WTC11 (cell line): ENCODE measurements around the gene UMAD1. TPM values are rescaled to one million over a fixed set of nuclear protein-coding genes. Genes with fewer than 3 reads are reported as not detected.

ENCODE experiments used
- ATAC-seq: fragments of 200-7000 bp; cut with Tn5 transposase; 2 replicates; pipeline ENCODE4 v1.10.0; 2021; ENCODE audit warnings: mild to moderate bottlenecking, moderate library complexity
- CTCF ChIA-PET: fragments of 300-600 bp; sonication (Branson Sonifier 250); formaldehyde crosslinking; loops from one replicate; lab custom pipeline; 2021; ENCODE audit warnings: antibody characterized with exemption; lab: Charles Lee
- POLR2A ChIA-PET: fragments of 350-600 bp; sonication (Branson Sonifier 250); formaldehyde crosslinking; loops from one replicate; lab custom pipeline; 2021; ENCODE audit warnings: antibody characterized with exemption; lab: Charles Lee
- DNase-seq: peaks from one replicate; pipeline ENCODE4 v3.0.0; 2021; ENCODE audit warnings: low spot score
- H3K27ac Mint-ChIP-seq: 2 replicates; pipeline ENCODE4 v1.8.0; 2021; ENCODE audit warnings: mixed read lengths
- H3K27me3 Mint-ChIP-seq: 2 replicates; pipeline ENCODE4 v1.8.0; 2021; ENCODE audit warnings: low read depth, mild to moderate bottlenecking, moderate library complexity, mixed read lengths
- H3K36me3 Mint-ChIP-seq: 2 replicates; pipeline ENCODE4 v1.8.0; 2021; ENCODE audit warnings: mixed read lengths
- H3K4me1 Mint-ChIP-seq: 2 replicates; pipeline ENCODE4 v1.8.0; 2022; ENCODE audit warnings: mixed read lengths
- H3K4me3 Mint-ChIP-seq: 2 replicates; pipeline ENCODE4 v1.8.0; 2021; ENCODE audit warnings: mild to moderate bottlenecking, moderate library complexity, mixed read lengths
- H3K9me3 Mint-ChIP-seq: 2 replicates; pipeline ENCODE4 v1.8.0; 2021; ENCODE audit warnings: mixed read lengths
- AR ChIP-seq: fragments of 250-450 bp; sonication (Bioruptor Pico); IDR thresholded peaks from 2 replicates; pipeline ENCODE4 v1.9.0; 2021; ENCODE audit warnings: mild to moderate bottlenecking
- CTCF ChIP-seq: fragments of 200-600 bp; IDR thresholded peaks from 2 replicates; pipeline ENCODE4 v1.8.0; 2022; ENCODE audit warnings: antibody characterized with exemption
- E2F4 ChIP-seq: sonication (generic); formaldehyde crosslinking; IDR thresholded peaks from 2 replicates; pipeline ENCODE4 v1.8.1; 2022; ENCODE audit warnings: low read depth, mild to moderate bottlenecking, moderate library complexity, missing genetic modification reagents, borderline replicate concordance
- KAT7 ChIP-seq: sonication (generic); formaldehyde crosslinking; IDR thresholded peaks from 2 replicates; pipeline ENCODE4 v1.8.1; 2023; ENCODE audit warnings: missing genetic modification reagents, mild to moderate bottlenecking, borderline replicate concordance
- MYBL2 ChIP-seq: sonication (generic); formaldehyde crosslinking; IDR thresholded peaks from 2 replicates; pipeline ENCODE4 v1.8.1; 2023; ENCODE audit warnings: mild to moderate bottlenecking, moderate library complexity, missing genetic modification reagents
- NFYB ChIP-seq: sonication (generic); formaldehyde crosslinking; conservative IDR thresholded peaks from 2 replicates; pipeline ENCODE4 v1.8.0; 2022; ENCODE audit warnings: low read depth, missing genetic modification reagents
- OVOL2 ChIP-seq: fragments of 250-450 bp; sonication (Bioruptor Pico); IDR thresholded peaks from 2 replicates; pipeline ENCODE4 v1.9.0; 2021; ENCODE audit warnings: mild to moderate bottlenecking, borderline replicate concordance
- RELA ChIP-seq: sonication (generic); formaldehyde crosslinking; IDR thresholded peaks from 2 replicates; pipeline ENCODE4 v1.8.1; 2022; ENCODE audit warnings: missing genetic modification reagents, mild to moderate bottlenecking, borderline replicate concordance
- SP1 ChIP-seq: sonication (generic); formaldehyde crosslinking; conservative IDR thresholded peaks from 2 replicates; pipeline ENCODE4 v1.8.1; 2022; ENCODE audit warnings: missing genetic modification reagents
- USF1 ChIP-seq: sonication (generic); formaldehyde crosslinking; IDR thresholded peaks from 2 replicates; pipeline ENCODE4 v1.8.0; 2022; ENCODE audit warnings: mild to moderate bottlenecking, missing genetic modification reagents
- ZBTB21 ChIP-seq: sonication (generic); formaldehyde crosslinking; IDR thresholded peaks from 2 replicates; pipeline ENCODE4 v1.8.1; 2023; ENCODE audit warnings: mild to moderate bottlenecking, missing genetic modification reagents, borderline replicate concordance
- ZNF232 ChIP-seq: sonication (generic); formaldehyde crosslinking; IDR thresholded peaks from 2 replicates; pipeline ENCODE4 v1.8.0; 2022; ENCODE audit warnings: mild to moderate bottlenecking, missing genetic modification reagents
- ZNF416 ChIP-seq: fragments of 250-450 bp; sonication (Bioruptor Pico); IDR thresholded peaks from 2 replicates; pipeline ENCODE4 v1.9.0; 2021; ENCODE audit warnings: mild to moderate bottlenecking, inconsistent platforms
- ZSCAN18 ChIP-seq: fragments of 250-450 bp; sonication (Bioruptor Pico); IDR thresholded peaks from 2 replicates; pipeline ENCODE4 v2.1.2; 2022; ENCODE audit warnings: mild to moderate bottlenecking, moderate library complexity
- total RNA-seq: library from RNA; stranded (reverse); gene quantifications from 3 replicates; pipeline ENCODE4 v1.2.3, GENCODE V29; 2021
- TF ChIP-seq, protein P1 (sequence below): sonication (generic); formaldehyde crosslinking; IDR thresholded peaks from 2 replicates; pipeline ENCODE4 v1.8.0; 2022; ENCODE audit warnings: mild to moderate bottlenecking, missing genetic modification reagents
- TF ChIP-seq, protein P2 (sequence below): sonication (generic); formaldehyde crosslinking; conservative IDR thresholded peaks from 2 replicates; pipeline ENCODE4 v1.8.1; 2023; ENCODE audit warnings: mild to moderate bottlenecking, low read depth, missing genetic modification reagents, moderate library complexity

Gene UMAD1
- total RNA-seq, 1 experiment from 2014 or later, result 13.0 TPM

DNA sequence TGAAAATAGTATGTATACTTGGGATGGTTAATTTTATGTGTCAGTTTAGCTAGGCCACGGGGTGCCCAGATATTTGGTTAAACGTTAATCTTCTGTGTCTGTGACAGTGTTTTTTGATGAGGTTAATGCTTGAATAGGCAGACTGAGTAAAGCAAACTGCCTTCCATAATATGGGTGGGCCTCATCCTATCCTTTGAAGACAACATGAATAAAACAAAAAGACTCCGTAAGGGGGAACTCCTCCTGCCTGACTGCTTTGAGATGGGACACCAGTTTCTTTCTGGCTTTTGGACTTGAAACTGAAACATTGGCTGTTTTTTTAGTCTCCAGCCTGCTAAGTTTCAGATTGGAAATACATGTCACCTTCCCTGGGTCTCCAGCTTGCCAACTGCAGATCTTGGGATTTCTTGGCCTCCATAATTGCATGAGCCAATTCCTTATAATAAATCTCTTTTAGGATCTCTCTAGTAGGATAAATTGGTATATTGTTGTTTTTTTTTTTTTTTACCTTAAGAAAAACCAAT lies 268.1 kb downstream of the UMAD1 start (continued):
- no peak for TF ChIP-seq AR (CRISPR knock-in tag)
- TF ChIP-seq, protein P1, sequence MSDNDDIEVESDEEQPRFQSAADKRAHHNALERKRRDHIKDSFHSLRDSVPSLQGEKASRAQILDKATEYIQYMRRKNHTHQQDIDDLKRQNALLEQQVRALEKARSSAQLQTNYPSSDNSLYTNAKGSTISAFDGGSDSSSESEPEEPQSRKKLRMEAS, result no peak
- TF ChIP-seq ZNF416 (CRISPR knock-in tag), result no peak
- TF ChIP-seq ZNF232, result no peak
- no peak for TF ChIP-seq MYBL2 (CRISPR knock-in tag)
- TF ChIP-seq RELA, result no peak

DNA sequence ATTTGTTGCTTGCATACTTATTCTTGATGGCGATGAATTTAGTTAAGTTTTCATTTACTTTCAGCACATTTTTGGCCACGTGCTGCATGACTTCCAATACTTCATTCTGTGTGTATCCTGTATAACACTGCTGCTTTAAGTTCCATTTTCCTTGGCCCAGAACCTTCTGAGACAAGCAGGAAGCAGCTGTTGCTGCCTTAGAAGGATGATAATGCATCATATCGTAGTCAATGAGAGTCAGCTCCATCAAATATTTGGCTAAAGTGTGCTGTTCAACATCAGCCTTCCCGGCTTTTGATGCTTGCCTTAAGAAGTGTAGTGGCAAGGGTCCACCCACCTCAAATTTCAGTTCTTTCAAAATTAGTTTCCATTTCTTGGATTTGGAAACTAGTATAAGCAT lies 268.8 kb downstream of the UMAD1 start:
- Mint-ChIP-seq H3K27ac (no peak overlapping the region), H3K4me3 (no peak overlapping the region), H3K36me3 (peaks cover 7% of the 10 kb centered on the region), H3K4me1 (peaks cover 32% of the 10 kb centered on the region), H3K27me3 (peaks cover 4% of the 10 kb centered on the region; the same call in 1 of the 2 replicates), H3K9me3 (peaks cover 16% of the 10 kb centered on the region)
- DNase-seq (no peak), ATAC-seq (no peak)
- ChIA-PET POLR2A (no interaction called here), CTCF (interaction anchor here (0.6 kb wide), 2 partner anchors 14 to 311 kb away, joined by 3 to 4 read pairs; no protein-coding TSS in a partner anchor)
- no peak for TF ChIP-seq KAT7 (CRISPR knock-in tag)
- no peak for TF ChIP-seq NFYB (CRISPR knock-in tag)
- TF ChIP-seq, protein P2, sequence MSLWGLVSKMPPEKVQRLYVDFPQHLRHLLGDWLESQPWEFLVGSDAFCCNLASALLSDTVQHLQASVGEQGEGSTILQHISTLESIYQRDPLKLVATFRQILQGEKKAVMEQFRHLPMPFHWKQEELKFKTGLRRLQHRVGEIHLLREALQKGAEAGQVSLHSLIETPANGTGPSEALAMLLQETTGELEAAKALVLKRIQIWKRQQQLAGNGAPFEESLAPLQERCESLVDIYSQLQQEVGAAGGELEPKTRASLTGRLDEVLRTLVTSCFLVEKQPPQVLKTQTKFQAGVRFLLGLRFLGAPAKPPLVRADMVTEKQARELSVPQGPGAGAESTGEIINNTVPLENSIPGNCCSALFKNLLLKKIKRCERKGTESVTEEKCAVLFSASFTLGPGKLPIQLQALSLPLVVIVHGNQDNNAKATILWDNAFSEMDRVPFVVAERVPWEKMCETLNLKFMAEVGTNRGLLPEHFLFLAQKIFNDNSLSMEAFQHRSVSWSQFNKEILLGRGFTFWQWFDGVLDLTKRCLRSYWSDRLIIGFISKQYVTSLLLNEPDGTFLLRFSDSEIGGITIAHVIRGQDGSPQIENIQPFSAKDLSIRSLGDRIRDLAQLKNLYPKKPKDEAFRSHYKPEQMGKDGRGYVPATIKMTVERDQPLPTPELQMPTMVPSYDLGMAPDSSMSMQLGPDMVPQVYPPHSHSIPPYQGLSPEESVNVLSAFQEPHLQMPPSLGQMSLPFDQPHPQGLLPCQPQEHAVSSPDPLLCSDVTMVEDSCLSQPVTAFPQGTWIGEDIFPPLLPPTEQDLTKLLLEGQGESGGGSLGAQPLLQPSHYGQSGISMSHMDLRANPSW, result no peak
- TF ChIP-seq CTCF, result no peak
- no peak for TF ChIP-seq OVOL2 (CRISPR knock-in tag)
- TF ChIP-seq, protein P1, result no peak
- no peak for TF ChIP-seq SP1
- TF ChIP-seq ZBTB21 (CRISPR knock-in tag), result no peak
- TF ChIP-seq USF1 (CRISPR knock-in tag), result no peak
- TF ChIP-seq E2F4 (CRISPR knock-in tag), result no peak
- no peak for TF ChIP-seq ZSCAN18 (CRISPR knock-in tag)
- TF ChIP-seq, all 79 proteins: peak for 0
